SU-DHL-6 (cell line): Measurements from ENCODE around the gene TMEM143.

ENCODE experiments used
- H2AFZ ChIP-seq: fragments of 200-600 bp; sonication (generic); 2 replicates; pipeline ENCODE4 v1.6.1; 2014; ENCODE audit warnings: low read depth, mild to moderate bottlenecking, moderate library complexity, mixed read lengths, antibody characterized with exemption, low read length; ENCODE audit not compliant: severe bottlenecking
- H3F3A ChIP-seq: fragments of 200-600 bp; shearing (Covaris generic); 2 replicates; pipeline ENCODE4 v1.6.0; 2016; ENCODE audit warnings: antibody characterized with exemption, mild to moderate bottlenecking; ENCODE audit not compliant: insufficient read depth
- H3K27ac ChIP-seq: fragments of 200-600 bp; sonication (generic); 2 replicates; pipeline ENCODE4 v1.5.1; 2016; ENCODE audit warnings: low read depth, mild to moderate bottlenecking, low read length, moderate library complexity, mixed read lengths
- H3K27me3 ChIP-seq: fragments of 200-600 bp; sonication (generic), shearing (Covaris generic); 2 replicates; pipeline ENCODE4 v1.6.0; 2014; ENCODE audit warnings: mild to moderate bottlenecking, low read length
- H3K36me3 ChIP-seq: fragments of 200-600 bp; sonication (generic); 2 replicates; pipeline ENCODE4 v1.6.1; 2014; ENCODE audit warnings: mild to moderate bottlenecking, low read length, mixed read lengths
- H3K4me2 ChIP-seq: fragments of 300-600, 200-600 bp; shearing (Covaris generic), sonication (generic); 2 replicates; pipeline ENCODE4 v1.6.0; 2014; ENCODE audit warnings: low read length, low read depth, mild to moderate bottlenecking; ENCODE audit not compliant: poor library complexity, severe bottlenecking
- H3K4me3 ChIP-seq: fragments of 200-600 bp; sonication (generic); 2 replicates; pipeline ENCODE4 v1.5.1; 2014; ENCODE audit warnings: antibody characterized with exemption, low read length, mild to moderate bottlenecking, mixed read lengths; ENCODE audit not compliant: insufficient read depth, poor library complexity, severe bottlenecking
- H3K79me2 ChIP-seq: fragments of 200-600 bp; sonication (generic); 2 replicates; pipeline ENCODE4 v1.6.1; 2014; ENCODE audit warnings: mild to moderate bottlenecking, low read length, moderate library complexity; ENCODE audit not compliant: insufficient read depth
- H3K9ac ChIP-seq: fragments of 200-600 bp; sonication (generic); 2 replicates; pipeline ENCODE4 v1.7.0; 2014; ENCODE audit warnings: mild to moderate bottlenecking, low read length
- H3K9me2 ChIP-seq: fragments of 200-600 bp; sonication (generic); replicated peaks from 2 replicates; pipeline ENCODE4 v1.6.1; 2014; ENCODE audit warnings: low read length; ENCODE audit not compliant: insufficient read depth
- H3K9me3 ChIP-seq: fragments of 200-600 bp; sonication (generic); 2 replicates; pipeline ENCODE4 v1.6.1; 2014; ENCODE audit warnings: low read length, mixed read lengths; ENCODE audit not compliant: insufficient read depth
- H4K20me1 ChIP-seq: fragments of 200-600 bp; sonication (generic); 2 replicates; pipeline ENCODE4 v1.6.1; 2014; ENCODE audit warnings: low read depth, mild to moderate bottlenecking, antibody characterized with exemption, low read length, moderate library complexity, mixed read lengths
- CTCF ChIP-seq: fragments of 200-600 bp; sonication (generic); IDR thresholded peaks from one replicate; pipeline ENCODE4 v1.5.1; 2017; ENCODE audit warnings: antibody characterized with exemption, mild to moderate bottlenecking, low read length, moderate library complexity; ENCODE audit not compliant: insufficient read depth, poor library complexity, severe bottlenecking
- EZH2phosphoT487 ChIP-seq: fragments of 200-600 bp; sonication (generic), shearing (Covaris generic); conservative IDR thresholded peaks from 2 replicates; pipeline ENCODE4 v1.6.1; 2018; ENCODE audit warnings: mild to moderate bottlenecking, antibody characterized with exemption, low read length, moderate library complexity, mixed read lengths

TMEM143 gene

GRCh38 chr19:48371367-48371766 lies 7.6 kb upstream of the TMEM143 start:
- Histone ChIP-seq H3K36me3 (no peaks in the 10 kb centered on the region), H3K27me3 (no peaks in the 10 kb centered on the region), H4K20me1 (no peaks in the 10 kb centered on the region), H3K79me2 (no peaks in the 10 kb centered on the region), H3K9ac (no peak overlapping the region), H3K9me2 (no peaks in the 10 kb centered on the region), H3K4me3 (no peak overlapping the region), H2AFZ (no peak overlapping the region), H3K4me2 (no peak overlapping the region), H3K27ac (no peak overlapping the region), H3K9me3 (no peaks in the 10 kb centered on the region), H3F3A (no peaks in the 10 kb centered on the region)
- no peak for TF ChIP-seq EZH2phosphoT487
- no peak for TF ChIP-seq CTCF

GRCh38 chr19:48370955-48371354 lies 7.2 kb upstream of the TMEM143 start:
- H3K27ac ChIP-seq, result no peak overlapping the region
- no peaks in the 10 kb centered on the region for H3K79me2 ChIP-seq
- no peak overlapping the region for H2AFZ ChIP-seq
- no peak overlapping the region for H3K4me3 ChIP-seq
- H3K27me3 ChIP-seq, result no peaks in the 10 kb centered on the region
- H3K9ac ChIP-seq, result no peak overlapping the region
- H4K20me1 ChIP-seq, result no peaks in the 10 kb centered on the region
- TF ChIP-seq CTCF, result no peak
- no peaks in the 10 kb centered on the region for H3F3A ChIP-seq
- no peaks in the 10 kb centered on the region for H3K36me3 ChIP-seq
- no peaks in the 10 kb centered on the region for H3K9me3 ChIP-seq
- no peak overlapping the region for H3K4me2 ChIP-seq
- no peaks in the 10 kb centered on the region for H3K9me2 ChIP-seq

- Histone ChIP-seq H3K36me3 (no peaks in the 10 kb centered on the region), H3K27ac (no peak overlapping the region), H3K9ac (no peak overlapping the region), H3K79me2 (no peaks in the 10 kb centered on the region), H3K27me3 (no peaks in the 10 kb centered on the region), H3K9me2 (no peaks in the 10 kb centered on the region), H3F3A (no peaks in the 10 kb centered on the region), H4K20me1 (no peaks in the 10 kb centered on the region), H3K4me3 (no peak overlapping the region), H3K9me3 (no peaks in the 10 kb centered on the region), H2AFZ (no peak overlapping the region), H3K4me2 (no peak overlapping the region)
- no peak for TF ChIP-seq EZH2phosphoT487
- no peak for TF ChIP-seq CTCF
These were observed 5.2 kb upstream of the TMEM143 start for GRCh38 chr19:48368936-48369335.

GRCh38 chr19:48367855-48368254 lies 4.1 kb upstream of the TMEM143 start:
- H3K36me3 ChIP-seq, result no peaks in the 10 kb centered on the region
- H4K20me1 ChIP-seq, result no peaks in the 10 kb centered on the region
- TF ChIP-seq CTCF (no peak), EZH2phosphoT487 (no peak)
- no peak overlapping the region for H3K9ac ChIP-seq
- no peak overlapping the region for H3K27ac ChIP-seq
- no peaks in the 10 kb centered on the region for H3K27me3 ChIP-seq
- H3K4me2 ChIP-seq, result no peak overlapping the region
- no peaks in the 10 kb centered on the region for H3K79me2 ChIP-seq
- no peak overlapping the region for H3K4me3 ChIP-seq
- H3F3A ChIP-seq, result no peaks in the 10 kb centered on the region
- no peak overlapping the region for H2AFZ ChIP-seq
- H3K9me3 ChIP-seq, result no peaks in the 10 kb centered on the region
- H3K9me2 ChIP-seq, result no peaks in the 10 kb centered on the region
